ENCODE measurements around the gene ULK4.

Gene ULK4

GRCh38 chr3:41222501-41222900 is 739.4 kb downstream of the ULK4 start:
- no peak for DNase-seq (ENCODE audit: low spot score)

DNA sequence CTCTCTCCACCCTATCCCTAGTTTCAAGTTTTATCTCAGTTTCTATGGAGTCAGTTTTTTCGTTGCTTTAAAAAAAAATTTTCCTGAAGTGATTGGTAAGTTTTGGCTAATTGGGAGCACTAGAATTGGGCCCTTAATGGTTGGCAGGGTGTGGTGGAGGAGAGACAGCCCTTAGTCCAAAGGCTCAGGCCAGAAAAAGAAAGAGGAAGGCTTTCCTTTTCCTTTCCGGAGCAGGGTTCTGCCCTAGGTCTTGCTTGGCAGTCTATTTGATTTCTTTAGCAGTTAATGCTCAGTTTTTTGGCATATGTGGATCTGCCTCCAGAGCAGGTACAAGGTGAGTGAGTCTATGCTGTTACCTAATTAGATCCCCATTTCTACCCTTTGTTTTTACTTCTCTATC is 739.9 kb downstream of the ULK4 start:
- DNase-seq (ENCODE audit: low spot score) = no peak

GRCh38 chr3:41220906-41221677 is 740.8 kb downstream of the ULK4 start:
- no peak for DNase-seq (ENCODE audit: low spot score)

DNA sequence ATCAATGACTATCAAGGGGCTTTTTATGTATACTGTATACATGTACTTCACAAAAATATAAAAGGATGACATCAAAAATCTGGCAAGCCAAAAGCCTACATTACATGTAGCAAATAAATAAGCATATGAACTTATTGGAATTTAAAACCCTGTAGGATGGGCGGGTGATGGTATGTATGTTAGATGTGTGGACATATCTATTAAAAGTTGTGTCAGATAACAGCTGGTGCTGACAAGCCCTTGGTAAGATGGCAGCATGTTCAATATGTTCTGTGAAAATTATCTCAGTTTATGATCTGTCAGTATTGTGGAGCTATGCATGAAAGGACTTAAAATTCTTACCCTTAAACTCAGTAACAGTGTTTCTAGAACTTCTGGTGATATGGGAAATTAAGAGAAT is 742.5 kb downstream of the ULK4 start:
- no peak for DNase-seq (ENCODE audit: low spot score)

GRCh38 chr3:41216993-41217392 is 744.9 kb downstream of the ULK4 start:
- no peak for DNase-seq (ENCODE audit: low spot score)

DNA sequence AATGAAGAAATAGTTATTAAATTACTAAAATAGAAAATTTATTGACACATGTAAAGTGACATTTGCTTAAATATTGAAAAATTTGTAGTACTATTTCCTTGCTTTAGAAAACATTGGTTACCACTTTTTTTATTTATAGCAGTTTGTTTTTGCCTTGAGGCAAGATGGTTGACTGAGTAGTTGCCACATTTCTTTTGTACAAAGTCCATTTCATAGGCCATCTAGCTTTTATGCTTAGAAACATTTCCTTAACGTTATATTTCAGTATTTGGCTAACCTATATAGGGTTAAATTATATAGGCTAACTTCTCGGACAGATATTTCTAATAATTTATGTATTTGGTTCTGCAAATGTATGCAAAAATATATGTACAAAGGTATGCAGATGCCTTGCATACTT is 745.5 kb downstream of the ULK4 start:
- DNase-seq (ENCODE audit: low spot score) = no peak

DNA sequence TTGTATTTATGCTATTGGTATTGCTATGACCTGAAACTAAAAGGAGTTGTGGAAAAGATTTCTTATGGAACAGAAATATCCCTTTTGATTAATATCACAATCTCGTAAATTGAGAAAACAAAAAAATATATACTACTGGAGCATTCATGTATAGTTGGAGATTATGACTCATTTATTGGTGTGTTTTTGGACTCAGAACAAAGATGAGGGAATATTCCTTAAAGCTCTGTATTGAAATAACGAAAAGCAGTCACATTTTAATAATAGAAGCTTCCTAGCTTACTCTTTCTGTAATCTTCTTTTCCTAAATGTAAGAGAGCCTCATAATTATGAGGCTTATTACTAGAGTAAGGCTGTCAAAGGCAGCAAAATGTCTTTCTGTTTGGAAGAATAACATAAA is 748.3 kb downstream of the ULK4 start:
- DNase-seq (ENCODE audit: low spot score) = no peak

DNA sequence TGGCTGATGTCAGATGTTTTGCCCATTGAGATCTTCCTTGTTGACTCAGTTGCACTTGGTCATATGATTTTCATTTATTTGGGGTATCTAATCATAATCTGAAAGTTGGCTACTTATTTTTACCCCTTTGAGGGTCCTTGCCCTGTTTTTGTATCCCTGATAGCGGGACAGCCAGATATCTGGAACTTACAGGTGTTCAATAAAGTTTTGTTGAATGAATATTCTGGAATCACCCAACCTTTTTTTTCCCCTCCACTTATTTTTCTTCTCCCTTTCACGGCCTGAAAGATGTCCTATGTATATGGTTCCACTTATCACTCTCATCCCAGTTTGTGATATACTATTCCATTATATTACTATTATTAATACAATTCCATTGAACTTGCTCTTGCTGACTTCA is 749.8 kb downstream of the ULK4 start:
- no peak for DNase-seq (ENCODE audit: low spot score)

GRCh38 chr3:41210966-41211365 is 750.9 kb downstream of the ULK4 start:
- no peak for DNase-seq (ENCODE audit: low spot score)

GRCh38 chr3:41209646-41210045 is 752.3 kb downstream of the ULK4 start:
- no peak for DNase-seq (ENCODE audit: low spot score)

DNA sequence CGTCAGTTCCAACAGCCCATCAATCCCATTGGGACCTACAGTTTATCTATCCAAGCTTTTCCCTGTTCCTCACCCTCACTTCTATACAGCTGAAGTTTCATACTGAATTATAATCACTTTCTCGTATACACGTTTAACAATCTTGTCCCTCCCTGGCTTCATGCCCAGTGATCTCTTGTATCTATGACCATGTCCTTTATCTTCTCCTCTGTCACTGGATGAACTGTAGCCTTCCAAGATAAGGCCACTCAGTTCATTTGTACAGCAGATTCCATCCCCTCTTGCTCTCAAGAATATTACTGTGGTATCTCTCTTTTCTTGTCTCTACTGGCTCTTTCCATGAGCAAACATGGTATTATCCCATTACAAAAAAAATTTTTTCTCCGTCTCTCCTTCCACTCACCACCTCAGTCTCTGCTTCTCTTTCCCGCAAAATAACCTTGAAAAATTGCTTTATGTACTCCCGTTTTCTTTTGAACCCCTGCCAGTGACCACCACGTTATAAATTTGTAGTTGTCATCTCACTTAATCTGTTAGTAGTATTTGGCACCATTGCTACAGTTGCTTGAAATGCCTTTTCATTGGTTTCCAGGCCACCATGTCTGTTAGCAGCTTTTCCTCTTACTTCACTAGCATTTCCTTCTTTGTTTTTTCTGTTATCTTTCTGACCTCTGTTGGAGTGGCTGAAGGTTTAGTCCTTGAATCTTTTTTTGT is 753.2 kb downstream of the ULK4 start:
- no peak for DNase-seq (ENCODE audit: low spot score)

GRCh38 chr3:41207355-41207754 is 754.5 kb downstream of the ULK4 start:
- DNase-seq (ENCODE audit: low spot score) = no peak

GRCh38 chr3:41205591-41205990 is 756.3 kb downstream of the ULK4 start:
- DNase-seq (ENCODE audit: low spot score) = no peak

GRCh38 chr3:41204369-41204768 is 757.5 kb downstream of the ULK4 start:
- no peak for DNase-seq (ENCODE audit: low spot score)

DNA sequence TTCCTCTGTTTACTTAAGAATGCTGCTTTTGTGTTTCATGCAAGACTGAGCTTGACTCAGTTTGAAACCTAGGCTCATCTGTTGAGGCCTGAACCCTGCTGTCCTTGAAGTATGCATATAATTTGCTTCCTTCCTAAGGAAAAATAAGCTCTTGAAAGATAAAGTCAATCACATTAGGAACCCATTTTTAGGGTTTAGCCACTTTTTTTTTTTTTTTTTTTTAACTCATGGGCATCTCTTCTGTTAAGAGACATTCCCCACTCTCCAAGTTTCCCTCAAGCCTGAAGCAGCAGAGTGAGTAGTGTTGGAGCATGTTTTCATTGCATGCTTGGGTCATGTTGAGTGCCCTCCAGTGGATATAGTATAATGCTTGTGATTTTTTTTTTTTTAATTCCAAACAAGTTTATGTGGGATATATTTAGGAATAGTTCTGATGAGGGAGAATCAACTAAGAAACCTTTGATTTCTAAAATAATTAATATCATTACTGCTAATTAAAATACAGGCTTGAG is 759.0 kb downstream of the ULK4 start:
- DNase-seq (ENCODE audit: low spot score) = peak; percentile 59

GRCh38 chr3:41202075-41202833 is 759.6 kb downstream of the ULK4 start:
- no peak for DNase-seq (ENCODE audit: low spot score)

GRCh38 chr3:41200669-41201021 is 761.3 kb downstream of the ULK4 start:
- DNase-seq (ENCODE audit: low spot score) = peak; percentile 20

DNA sequence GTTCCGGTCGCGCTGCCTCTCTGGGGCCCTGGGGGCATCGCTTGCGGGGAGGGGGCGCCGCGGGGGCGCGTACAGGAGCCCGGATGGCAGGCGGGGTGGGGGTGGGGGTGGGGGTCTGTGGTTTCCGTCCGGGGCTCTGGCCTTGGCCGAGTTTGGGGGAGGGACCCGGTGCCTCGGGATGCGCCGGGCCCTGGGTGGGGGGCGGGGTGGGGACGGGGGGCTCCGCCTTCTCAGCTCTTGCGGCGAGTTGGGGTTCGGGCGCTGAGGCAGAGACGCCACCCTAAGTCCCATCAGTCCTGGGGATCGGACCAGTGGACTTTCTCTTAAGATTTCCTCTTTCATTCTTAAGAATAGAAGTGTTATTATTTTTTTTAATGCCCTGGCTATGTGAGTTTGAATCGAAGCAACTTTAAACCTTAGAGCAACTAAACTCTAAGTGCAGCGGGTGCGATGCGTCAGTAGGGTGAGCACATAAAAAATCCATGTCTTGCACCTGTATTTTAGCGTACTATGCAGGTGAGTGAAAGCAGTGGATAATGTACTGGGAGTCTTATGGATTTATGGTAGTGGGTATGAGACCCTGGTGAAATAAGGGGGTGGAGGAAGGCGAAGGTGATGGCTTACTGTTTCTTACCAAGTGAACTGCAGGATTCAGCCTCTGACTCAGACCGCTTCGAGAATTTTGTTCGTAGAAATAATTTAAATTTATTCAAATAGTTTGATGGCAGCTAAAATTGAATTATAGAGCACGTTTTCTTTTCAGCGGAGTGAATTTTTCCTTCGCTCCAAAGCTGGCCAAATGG is 761.8 kb downstream of the ULK4 start:
- peak; percentile 18 for DNase-seq (ENCODE audit: low spot score)

- DNase-seq (ENCODE audit: low spot score) = peak; percentile 90
Measured at GRCh38 chr3:41198950-41199865, 762.7 kb downstream of the ULK4 start, which contains the start of gene CTNNB1. Gene CTNNB1 (plus strand): TSS chr3:41199505. CDS start chr3:41224069, 24,564 bp downstream.

GRCh38 chr3:41198526-41198925 is 763.4 kb downstream of the ULK4 start:
- peak; percentile 42 for DNase-seq (ENCODE audit: low spot score)

Measured in SK-N-DZ (cell line).